ENCODE results near the gene PAK5.

- no peak for TF ChIP-seq CTCF (IDR thresholded peaks at IDR 0.05 in 8 of 11, conservative IDR thresholded peaks at IDR 0.05 in 3 of 11)
- TF ChIP-seq POLR2A (IDR thresholded peaks at IDR 0.05) = no peak
- TF ChIP-seq POLR2AphosphoS5 (IDR thresholded peaks at IDR 0.05) = no peak
Measured at GRCh38 chr20:9672027-9672426, 166.8 kb downstream of the PAK5 start.

All from spleen (tissue), 7 donors.